ENCODE results near the gene CPVL.

Gene CPVL

DNA sequence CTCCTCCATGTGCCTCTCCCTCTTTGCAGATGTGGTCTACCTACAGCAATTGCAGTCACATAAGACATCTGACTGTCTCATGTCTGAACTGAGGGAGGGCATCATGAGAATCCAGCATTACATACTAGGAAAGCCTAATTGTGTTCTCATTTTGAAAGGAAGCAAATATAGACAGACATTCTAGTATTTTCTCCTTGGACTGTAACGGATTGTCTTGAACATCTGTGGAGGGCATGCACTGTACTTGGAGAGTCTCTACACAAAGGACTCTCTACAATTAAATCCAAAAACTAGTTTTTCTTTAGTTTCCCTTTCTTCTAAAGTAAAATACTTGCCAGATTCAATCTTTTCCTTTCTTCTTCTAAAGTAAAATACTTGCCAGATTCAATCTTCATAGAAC is 153.5 kb downstream of the CPVL start (continued):
- TF ChIP-seq OSR2 (tag by site-specific recombination; IDR thresholded peaks at IDR 0.05): no peak
- no peak for TF ChIP-seq ZNF510 (tag by site-specific recombination; IDR thresholded peaks at IDR 0.05; ENCODE audit: insufficient replicate concordance)

DNA sequence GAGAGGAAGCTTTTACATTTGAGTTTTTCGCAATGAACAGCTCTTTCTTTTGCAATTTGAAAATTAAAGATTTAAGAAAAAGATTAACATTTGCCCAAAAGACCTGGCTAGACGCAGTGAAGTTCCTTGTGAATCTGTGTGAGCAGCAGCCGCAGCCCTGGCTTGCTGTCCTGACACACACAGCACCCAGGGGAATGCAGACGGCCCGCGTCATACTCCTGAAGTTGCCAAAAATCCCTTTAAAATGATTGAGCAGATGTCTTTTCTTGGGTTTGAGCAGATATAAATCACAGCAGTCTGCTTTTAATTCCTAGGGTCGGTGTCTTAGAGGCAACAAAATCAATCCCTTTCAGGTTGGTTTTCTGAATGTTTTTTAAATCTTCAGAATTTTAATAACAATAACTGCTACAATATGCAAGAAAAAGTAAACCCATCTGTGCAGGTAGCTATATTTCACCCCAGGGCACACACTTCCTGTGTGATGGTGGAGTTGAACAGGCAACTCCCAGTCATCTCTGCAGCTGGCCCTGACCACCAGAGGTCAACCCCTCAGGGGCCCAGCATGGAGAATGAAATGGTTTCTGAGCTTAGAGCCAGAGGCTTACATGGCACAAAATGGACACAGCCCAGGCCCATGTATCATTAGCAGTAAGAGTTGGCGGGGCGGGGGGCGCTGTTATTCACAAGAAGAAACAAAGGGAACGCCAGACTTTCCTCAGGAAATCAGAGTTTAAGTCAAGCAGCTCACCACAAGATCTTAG is 156.0 kb downstream of the CPVL start:
- Histone ChIP-seq H3K9me3 (ENCODE audit: control insufficient read depth, insufficient read depth, low read depth, low read length) (no peaks in the 10 kb centered on the region), H3K4me3 (ENCODE audit: low read depth, low read length) (no peak overlapping the region), H3K4me1 (ENCODE audit: control insufficient read depth, insufficient read depth, low read length) (no peaks in the 10 kb centered on the region), H3K27ac (ENCODE audit: extremely low read depth, low read depth, low read length) (no peak overlapping the region), H3K36me3 (ENCODE audit: control insufficient read depth in 2 of 2, insufficient read depth in 1 of 2, low read length in 2 of 2) (no peaks in the 10 kb centered on the region)
- TF ChIP-seq ZNF391 (tag by site-specific recombination; IDR thresholded peaks at IDR 0.05; ENCODE audit: borderline replicate concordance, low read depth) (no peak), ZNF169 (tag by site-specific recombination; IDR thresholded peaks at IDR 0.05) (no peak), ZNF785 (tag by site-specific recombination; IDR thresholded peaks at IDR 0.05) (no peak), ZNF768 (tag by site-specific recombination; IDR thresholded peaks at IDR 0.05) (no peak), ZNF561 (tag by site-specific recombination; IDR thresholded peaks at IDR 0.05; ENCODE audit: borderline replicate concordance) (no peak), ZNF48 (tag by site-specific recombination; IDR thresholded peaks at IDR 0.05) (no peak), GLI4 (tag by site-specific recombination; IDR thresholded peaks at IDR 0.05) (no peak), ZNF274 (IDR thresholded peaks at IDR 0.05; ENCODE audit: low read length) (no peak), ZNF274 (tag by site-specific recombination; IDR thresholded peaks at IDR 0.05; ENCODE audit: borderline replicate concordance) (no peak), ZBTB1 (tag by site-specific recombination; IDR thresholded peaks at IDR 0.05) (no peak), GFI1B (tag by site-specific recombination; IDR thresholded peaks at IDR 0.05) (no peak)
- TF ChIP-seq, protein P1, sequence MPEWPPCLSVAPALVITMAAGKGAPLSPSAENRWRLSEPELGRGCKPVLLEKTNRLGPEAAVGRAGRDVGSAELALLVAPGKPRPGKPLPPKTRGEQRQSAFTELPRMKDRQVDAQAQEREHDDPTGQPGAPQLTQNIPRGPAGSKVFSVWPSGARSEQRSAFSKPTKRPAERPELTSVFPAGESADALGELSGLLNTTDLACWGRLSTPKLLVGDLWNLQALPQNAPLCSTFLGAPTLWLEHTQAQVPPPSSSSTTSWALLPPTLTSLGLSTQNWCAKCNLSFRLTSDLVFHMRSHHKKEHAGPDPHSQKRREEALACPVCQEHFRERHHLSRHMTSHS (tag by site-specific recombination; IDR thresholded peaks at IDR 0.05): no peak
- TF ChIP-seq, protein P2, sequence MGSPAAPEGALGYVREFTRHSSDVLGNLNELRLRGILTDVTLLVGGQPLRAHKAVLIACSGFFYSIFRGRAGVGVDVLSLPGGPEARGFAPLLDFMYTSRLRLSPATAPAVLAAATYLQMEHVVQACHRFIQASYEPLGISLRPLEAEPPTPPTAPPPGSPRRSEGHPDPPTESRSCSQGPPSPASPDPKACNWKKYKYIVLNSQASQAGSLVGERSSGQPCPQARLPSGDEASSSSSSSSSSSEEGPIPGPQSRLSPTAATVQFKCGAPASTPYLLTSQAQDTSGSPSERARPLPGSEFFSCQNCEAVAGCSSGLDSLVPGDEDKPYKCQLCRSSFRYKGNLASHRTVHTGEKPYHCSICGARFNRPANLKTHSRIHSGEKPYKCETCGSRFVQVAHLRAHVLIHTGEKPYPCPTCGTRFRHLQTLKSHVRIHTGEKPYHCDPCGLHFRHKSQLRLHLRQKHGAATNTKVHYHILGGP (tag by site-specific recombination; IDR thresholded peaks at IDR 0.05): no peak
- TF ChIP-seq, protein P3, sequence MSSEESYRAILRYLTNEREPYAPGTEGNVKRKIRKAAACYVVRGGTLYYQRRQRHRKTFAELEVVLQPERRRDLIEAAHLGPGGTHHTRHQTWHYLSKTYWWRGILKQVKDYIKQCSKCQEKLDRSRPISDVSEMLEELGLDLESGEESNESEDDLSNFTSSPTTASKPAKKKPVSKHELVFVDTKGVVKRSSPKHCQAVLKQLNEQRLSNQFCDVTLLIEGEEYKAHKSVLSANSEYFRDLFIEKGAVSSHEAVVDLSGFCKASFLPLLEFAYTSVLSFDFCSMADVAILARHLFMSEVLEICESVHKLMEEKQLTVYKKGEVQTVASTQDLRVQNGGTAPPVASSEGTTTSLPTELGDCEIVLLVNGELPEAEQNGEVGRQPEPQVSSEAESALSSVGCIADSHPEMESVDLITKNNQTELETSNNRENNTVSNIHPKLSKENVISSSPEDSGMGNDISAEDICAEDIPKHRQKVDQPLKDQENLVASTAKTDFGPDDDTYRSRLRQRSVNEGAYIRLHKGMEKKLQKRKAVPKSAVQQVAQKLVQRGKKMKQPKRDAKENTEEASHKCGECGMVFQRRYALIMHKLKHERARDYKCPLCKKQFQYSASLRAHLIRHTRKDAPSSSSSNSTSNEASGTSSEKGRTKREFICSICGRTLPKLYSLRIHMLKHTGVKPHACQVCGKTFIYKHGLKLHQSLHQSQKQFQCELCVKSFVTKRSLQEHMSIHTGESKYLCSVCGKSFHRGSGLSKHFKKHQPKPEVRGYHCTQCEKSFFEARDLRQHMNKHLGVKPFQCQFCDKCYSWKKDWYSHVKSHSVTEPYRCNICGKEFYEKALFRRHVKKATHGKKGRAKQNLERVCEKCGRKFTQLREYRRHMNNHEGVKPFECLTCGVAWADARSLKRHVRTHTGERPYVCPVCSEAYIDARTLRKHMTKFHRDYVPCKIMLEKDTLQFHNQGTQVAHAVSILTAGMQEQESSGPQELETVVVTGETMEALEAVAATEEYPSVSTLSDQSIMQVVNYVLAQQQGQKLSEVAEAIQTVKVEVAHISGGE (tag by site-specific recombination; conservative IDR thresholded peaks at IDR 0.05; ENCODE audit: low read depth): no peak
- CTCF ChIA-PET: no interaction called here
- POLR2A ChIA-PET: no interaction called here

DNA sequence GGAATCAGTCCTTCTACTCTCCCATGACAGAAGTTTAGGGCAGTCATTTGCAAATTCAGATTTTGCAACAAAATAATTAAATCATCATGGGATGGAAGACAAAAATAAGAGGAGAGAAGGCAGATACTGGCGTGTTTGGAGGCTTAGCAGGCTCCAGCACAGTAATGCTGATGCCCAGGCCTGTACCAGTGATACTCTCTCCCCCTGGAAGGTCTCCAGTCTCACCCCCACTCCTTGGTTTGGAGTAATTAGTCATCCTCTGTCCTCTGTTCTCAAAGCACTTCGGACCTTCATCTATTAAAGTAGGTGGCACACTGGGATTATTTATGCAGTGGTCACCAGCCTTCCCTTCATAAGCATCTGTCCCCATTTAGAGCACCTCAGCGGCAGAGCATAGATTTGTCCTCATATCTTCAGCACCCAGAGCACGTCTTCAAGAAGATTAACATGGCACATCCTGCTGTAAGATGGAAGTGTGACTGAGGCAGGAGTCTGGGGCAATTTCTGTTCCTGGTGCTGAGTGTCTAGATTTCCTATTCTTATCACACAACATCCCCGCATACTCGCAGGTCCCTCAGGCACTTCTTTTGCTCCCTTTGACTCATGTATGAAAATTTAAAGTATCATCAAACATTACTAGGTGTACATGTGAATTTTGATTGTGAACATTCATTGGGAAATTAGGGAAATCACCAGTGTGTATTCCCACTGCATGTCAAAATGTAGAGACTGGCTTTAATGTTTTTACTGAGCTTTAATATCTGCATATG is 156.9 kb downstream of the CPVL start:
- POLR2A ChIA-PET: no interaction called here
- Histone ChIP-seq H3K27ac (ENCODE audit: extremely low read depth, low read depth, low read length) (no peak overlapping the region), H3K4me3 (ENCODE audit: low read depth, low read length) (no peak overlapping the region), H3K36me3 (ENCODE audit: control insufficient read depth in 2 of 2, insufficient read depth in 1 of 2, low read length in 2 of 2) (no peaks in the 10 kb centered on the region), H3K4me1 (ENCODE audit: control insufficient read depth, insufficient read depth, low read length) (no peaks in the 10 kb centered on the region; the same call in 1 of the 2 replicates), H3K9me3 (ENCODE audit: control insufficient read depth, insufficient read depth, low read depth, low read length) (no peaks in the 10 kb centered on the region)
- TF ChIP-seq, protein P4, sequence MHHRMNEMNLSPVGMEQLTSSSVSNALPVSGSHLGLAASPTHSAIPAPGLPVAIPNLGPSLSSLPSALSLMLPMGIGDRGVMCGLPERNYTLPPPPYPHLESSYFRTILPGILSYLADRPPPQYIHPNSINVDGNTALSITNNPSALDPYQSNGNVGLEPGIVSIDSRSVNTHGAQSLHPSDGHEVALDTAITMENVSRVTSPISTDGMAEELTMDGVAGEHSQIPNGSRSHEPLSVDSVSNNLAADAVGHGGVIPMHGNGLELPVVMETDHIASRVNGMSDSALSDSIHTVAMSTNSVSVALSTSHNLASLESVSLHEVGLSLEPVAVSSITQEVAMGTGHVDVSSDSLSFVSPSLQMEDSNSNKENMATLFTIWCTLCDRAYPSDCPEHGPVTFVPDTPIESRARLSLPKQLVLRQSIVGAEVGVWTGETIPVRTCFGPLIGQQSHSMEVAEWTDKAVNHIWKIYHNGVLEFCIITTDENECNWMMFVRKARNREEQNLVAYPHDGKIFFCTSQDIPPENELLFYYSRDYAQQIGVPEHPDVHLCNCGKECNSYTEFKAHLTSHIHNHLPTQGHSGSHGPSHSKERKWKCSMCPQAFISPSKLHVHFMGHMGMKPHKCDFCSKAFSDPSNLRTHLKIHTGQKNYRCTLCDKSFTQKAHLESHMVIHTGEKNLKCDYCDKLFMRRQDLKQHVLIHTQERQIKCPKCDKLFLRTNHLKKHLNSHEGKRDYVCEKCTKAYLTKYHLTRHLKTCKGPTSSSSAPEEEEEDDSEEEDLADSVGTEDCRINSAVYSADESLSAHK (tag by site-specific recombination; IDR thresholded peaks at IDR 0.05): no peak
- 0 out of 2 replicates have a peak, but pooled peaks have one; percentile 3 for TF ChIP-seq ZNF600 (tag by site-specific recombination; IDR thresholded peaks at IDR 0.05)
- CTCF ChIA-PET: interaction anchor here (0.7 kb wide), 1 partner anchor 1185 kb away, joined by 3 read pairs; no protein-coding TSS in a partner anchor

Measured in HEK293 (cell line).